ENCODE data around the gene COCH.

DNA sequence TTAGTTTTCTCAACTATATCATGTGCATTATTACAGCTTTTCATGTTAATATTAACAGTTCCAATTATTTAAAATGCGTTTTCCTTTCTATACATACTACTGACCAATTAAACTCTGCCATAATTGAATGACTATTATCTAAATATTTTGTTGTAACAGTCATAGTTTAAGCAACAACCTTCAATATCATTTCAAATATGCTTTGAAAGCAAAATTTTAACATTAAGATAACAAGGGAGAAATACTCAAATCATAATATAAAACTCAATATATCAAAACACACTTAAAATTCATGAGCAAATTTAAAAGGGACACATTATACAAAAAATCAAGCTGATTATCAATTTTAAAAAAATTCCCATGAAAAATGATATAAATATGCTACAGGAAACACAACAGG lies 40.5 kb downstream of the COCH start:
- TF ChIP-seq, protein P1, sequence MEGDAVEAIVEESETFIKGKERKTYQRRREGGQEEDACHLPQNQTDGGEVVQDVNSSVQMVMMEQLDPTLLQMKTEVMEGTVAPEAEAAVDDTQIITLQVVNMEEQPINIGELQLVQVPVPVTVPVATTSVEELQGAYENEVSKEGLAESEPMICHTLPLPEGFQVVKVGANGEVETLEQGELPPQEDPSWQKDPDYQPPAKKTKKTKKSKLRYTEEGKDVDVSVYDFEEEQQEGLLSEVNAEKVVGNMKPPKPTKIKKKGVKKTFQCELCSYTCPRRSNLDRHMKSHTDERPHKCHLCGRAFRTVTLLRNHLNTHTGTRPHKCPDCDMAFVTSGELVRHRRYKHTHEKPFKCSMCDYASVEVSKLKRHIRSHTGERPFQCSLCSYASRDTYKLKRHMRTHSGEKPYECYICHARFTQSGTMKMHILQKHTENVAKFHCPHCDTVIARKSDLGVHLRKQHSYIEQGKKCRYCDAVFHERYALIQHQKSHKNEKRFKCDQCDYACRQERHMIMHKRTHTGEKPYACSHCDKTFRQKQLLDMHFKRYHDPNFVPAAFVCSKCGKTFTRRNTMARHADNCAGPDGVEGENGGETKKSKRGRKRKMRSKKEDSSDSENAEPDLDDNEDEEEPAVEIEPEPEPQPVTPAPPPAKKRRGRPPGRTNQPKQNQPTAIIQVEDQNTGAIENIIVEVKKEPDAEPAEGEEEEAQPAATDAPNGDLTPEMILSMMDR (IDR thresholded peaks at IDR 0.05) = no peak
- TF ChIP-seq POLR2A (IDR thresholded peaks at IDR 0.05) = no peak

Measured in body of pancreas (tissue), 4 donors.